HG03460 (cell line): ENCODE data around the gene FBXO48.

ENCODE experiments used
- ATAC-seq: cut with Tn5 transposase; IDR thresholded peaks from one replicate; pipeline ENCODE4 v1.9.1; 2021; ENCODE audit not compliant: unreplicated experiment

FBXO48 gene

GRCh38 chr2:68414876-68415275 is 52.2 kb downstream of the FBXO48 start:
- ATAC-seq = no peak

DNA sequence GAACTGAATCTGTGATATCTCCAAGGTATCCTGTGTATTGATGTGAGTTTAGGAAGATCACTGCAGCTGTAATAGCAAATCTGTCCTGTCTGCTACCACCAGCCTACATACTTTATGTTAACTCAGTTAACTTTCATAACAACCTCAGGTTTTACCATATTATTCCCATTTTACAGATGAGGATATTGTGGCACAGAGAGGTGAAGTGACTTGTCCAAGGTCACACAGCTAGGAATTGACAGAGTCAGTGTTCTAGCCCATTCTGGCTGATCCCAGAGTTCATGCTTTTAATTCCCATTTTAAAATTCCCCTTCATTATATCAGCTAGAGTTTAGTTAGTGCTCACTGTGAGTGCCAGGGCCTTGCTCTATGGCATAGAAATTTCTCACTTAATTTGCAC is 52.6 kb downstream of the FBXO48 start:
- no peak for ATAC-seq

DNA sequence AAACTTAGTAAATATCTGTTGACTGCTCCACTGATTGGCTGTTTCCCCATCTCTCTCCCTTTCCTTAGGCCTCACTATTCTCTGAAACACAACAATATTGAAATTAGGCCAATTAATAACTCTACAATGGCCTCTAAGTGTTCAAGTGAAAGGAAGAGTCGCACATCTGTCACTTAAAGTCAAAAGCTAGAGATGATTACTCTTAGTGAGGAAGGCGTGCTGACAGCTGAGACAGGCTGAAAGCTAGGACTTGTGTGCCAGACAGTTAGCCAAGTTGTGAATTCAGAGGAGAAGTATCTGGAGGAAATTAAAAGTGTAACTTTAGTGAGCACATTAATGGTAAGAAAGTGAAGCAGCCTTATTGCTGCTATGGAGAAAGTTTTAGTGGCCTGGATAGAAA is 53.6 kb downstream of the FBXO48 start:
- no peak for ATAC-seq

- ATAC-seq = peak; percentile 38
Measured at GRCh38 chr2:68412127-68412819, 54.8 kb downstream of the FBXO48 start.

DNA sequence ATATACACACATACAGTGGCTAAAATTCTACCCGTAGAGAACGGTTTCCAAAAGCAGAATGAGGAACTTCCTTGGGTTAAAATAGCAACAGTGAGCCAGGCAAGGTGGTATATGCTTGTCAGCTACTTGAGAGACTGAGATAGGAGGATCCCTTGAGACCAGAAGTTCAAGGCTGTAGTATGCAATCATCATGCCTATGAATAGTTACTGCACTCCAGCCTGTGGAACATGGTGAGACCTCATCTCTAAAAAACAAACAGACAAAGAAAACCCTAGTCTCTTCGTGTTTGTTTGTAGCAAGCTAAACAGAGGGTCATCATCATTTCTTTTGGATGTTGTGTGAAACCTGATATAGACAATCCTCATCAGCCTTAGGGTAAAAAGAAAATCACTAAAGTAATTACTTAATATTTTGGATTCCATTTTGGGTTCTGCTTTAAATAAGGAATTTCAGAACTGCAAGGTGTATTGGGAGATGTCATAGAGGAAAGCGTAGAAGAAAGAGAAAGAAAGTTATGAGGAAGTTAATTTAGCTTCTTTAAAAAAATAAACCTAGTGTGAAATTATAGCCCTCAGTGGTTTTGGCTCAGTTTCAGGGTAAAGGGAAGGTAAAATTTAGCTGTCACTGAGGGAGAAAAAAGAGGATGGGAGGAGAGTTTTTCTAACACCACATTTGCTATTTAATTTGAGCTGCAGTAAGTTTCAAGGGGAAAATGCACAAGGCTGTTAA is 55.5 kb downstream of the FBXO48 start:
- ATAC-seq = peak; percentile 97
